ENCODE data around the gene HOXB3.
"Not testable (repeated sequence)": the region's sequence is repeated elsewhere in the genome, so short reads cannot be mapped to it uniquely, and the experiment has no call there.

HOXB3 gene

DNA sequence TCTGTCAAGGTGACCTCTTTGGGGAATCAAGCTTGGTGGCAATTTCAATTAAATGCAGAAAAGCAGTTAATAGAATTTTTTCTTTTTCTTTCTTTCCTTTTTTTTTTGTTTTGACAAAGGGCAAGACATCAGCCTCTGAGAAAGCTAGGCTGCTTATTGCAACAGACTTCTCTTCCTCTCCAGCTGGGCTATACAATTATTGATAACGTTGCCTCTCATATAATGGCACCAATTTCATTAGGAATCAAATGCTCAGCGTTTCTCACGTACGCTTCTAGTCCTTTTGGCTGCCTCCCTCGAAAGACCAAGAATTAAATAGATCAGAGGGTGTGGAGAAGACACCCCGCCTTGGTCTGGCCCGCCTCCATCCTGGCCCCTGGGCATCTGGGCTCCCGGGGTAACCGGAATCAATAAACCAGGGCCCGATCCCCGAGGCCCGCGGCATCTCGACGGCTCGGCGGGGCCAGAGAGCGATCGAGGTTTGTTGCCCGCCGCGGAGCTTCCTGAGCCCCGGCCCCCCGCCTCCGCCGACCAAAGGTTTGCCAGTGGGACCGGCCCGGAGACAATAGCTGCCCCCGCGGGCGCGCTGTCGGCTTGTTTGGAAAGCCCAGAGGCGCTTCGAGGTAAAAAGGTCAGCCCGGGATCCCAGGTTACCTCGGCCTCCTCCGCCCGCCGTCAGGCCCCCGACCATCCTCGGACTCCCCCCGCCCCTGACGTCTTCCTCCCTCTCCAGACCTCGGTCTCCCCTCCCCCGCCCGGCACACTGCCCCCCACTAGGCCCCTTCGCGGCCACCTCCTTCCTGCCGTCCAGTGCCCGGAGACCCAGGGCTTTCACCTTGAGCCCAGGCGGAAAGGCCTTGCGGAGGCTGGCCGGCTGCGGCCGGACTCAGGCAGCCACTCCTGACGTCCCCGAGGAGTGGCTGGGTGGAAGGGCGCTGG is 63.2 kb downstream of the HOXB3 start:
- no peak for DNase-seq (ENCODE audit: low read depth)

DNA sequence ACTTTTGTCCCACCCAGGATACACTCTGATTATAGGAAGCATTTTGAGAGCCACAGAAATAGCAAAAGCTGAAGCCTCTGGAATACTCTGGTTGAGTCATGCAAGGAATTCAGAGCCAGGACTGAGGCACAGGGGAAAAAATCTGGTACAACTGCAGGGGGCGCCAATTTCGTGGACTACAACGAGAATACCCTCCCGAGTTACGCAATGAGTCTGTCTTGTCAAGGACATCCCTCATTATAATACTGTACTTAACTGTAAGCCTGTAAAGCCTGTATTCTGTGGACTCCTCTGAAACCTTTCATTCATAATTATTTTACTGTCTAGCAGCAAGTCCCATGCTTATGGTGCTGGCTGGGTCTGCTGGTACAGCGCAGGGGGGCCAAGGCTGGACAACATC is 67.0 kb downstream of the HOXB3 start:
- no peak for DNase-seq (ENCODE audit: low read depth)

DNA sequence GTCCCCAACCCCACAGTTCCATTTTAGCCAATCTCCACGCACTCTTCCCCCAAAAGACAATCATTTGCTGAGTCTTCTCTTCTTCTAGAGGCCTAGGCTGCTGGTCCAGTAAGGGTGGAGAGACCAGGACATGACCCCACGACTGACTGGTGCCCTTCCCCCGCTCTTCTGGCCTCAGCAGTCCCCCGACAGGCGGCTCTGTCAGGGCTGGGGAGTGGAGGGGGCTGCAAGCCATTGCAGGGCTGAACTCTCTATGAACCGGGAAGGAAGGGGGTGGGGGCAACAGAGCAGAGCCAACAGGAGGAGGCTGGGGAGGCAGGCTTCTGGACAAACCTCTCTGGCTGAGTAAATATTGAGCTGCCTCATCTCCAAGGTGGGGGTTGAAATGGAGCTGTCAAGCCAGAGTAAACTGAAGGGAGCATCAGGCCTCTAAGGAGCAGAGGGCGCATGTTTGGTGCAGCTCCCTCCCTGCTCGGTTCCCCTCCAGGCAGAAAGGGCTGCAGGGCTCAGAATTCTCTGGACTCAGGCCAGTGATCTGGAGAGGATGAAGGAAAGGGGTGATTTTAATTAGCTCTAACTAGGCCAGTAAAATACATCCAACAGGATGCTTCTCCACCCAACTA is 67.9 kb downstream of the HOXB3 start:
- DNase-seq (ENCODE audit: low read depth): no peak

DNA sequence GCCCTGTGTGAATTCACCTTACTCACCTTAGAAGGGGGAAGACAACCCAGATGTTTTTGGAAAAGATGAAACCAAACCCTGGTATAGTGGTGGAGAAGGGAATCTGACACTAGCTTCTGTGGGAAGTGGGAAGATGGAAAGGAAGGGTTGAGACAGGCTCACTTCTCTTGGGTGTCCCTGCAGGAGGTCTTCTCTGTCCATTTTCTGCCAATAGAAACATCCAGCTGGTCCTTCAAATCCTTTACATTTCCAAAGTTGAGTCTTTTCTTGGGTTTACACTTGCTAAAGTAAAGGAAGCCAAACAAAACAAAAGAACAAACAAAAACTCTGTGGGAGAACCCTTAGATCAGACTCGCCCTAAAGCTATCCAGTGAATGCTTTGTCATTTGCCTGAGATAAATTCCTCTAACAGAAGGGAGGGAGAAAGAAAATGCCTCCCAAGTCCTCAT is 69.4 kb downstream of the HOXB3 start:
- no peak for DNase-seq (ENCODE audit: low read depth)

DNA sequence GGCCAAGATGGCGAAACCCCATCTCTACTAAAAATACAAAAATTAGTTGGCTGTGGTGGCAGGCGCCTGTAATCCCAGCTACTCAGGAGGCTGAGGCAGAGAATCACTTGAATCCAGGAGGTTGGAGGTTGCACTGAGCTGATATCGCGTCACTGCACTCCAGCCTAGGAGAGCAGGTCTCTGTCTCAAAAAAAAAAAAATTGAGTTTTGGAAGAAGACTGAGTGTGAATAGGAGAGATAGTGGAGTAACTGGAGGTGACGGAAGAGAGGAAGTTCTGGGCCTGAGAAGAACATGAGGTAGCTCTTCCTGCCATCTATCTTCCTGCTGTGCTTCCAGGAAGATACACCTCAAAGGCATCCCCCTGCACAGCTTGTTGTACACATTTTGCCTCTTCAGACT is 70.6 kb downstream of the HOXB3 start:
- no peak for DNase-seq (ENCODE audit: low read depth)

DNA sequence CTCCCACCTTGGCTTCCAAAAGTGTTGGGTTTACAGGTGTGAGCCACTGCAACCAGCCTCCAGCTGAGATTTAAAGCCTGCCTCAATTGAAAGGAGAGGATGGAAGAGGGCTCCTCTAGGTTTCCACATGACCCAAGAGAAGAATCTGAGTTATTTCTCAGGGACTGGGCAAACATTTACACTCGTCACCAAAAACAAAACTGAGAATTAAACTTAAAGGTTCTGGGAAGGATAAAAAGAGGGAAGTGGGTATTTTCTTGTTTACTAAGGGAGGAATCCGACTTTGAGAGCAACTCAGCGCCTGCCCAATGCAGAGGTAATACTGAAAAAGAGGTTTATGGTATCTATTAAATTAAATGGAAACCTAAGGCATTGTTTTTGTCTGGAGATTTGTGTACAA is 72.6 kb downstream of the HOXB3 start:
- DNase-seq (ENCODE audit: low read depth): no peak

DNA sequence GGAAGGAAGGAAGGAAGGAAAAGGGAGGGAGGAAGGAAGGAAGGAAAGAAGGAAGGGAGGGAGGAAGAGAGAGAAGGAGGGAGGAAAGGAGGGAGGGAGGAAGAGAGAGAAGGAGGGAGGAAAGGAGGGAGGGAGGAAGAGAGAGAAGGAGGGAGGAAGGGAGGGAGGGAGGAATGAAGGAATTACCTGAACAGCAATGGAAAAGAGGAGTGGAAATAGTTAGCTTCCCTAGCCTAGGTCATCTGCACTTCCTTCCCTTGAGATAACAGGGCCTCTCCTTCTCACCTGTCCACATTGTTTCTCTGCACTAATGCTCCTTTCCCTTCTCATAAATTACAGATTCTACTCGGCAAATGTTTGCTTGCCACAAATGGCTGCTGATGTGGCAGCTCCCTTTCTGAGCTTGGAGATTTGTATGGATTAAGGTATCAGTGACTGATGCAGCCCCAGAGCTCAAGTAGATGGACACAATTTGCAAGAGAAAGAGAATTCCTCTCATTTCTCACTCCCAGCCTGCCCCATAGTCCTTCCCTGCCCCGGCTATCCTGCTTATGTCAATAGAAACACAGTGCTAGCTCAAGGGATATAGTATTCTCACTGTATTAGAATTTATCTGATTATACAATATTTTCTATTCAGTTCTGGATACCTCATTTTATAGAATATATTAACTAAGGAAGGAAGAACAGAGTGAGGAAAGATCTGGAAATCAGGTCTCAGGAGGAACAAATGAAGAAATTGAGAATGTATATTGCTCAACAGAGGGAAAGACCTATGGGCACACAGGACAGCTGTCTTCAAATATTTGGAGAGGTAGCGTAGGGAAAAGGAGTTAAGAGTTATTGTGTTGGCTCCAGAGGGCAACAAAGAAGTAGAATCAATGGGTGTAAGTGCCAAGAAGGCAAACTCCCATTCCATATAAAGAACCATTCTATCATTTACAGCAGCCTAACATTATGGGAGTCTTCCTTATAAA is 73.8 kb downstream of the HOXB3 start:
- DNase-seq (ENCODE audit: low read depth): no peak

DNA sequence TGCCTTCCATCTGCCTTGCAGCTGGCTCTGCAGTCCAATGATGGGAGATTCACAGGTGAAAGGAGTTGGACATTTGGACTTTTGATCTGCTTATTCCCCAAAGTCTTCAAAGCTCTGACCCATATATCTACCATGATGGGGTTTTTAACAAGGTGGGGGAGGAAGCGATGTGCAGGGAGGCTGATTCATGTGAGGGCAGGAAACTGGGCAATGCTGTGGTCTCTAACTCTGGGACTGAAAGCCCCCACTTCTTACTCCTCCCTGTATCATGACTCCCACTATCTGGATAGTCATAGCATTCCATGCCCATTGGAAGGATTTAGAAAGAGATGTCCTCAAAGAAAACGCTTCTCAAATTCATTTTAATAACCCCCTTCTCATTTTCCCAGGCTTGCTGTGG is 75.6 kb downstream of the HOXB3 start:
- no peak for DNase-seq (ENCODE audit: low read depth)

DNA sequence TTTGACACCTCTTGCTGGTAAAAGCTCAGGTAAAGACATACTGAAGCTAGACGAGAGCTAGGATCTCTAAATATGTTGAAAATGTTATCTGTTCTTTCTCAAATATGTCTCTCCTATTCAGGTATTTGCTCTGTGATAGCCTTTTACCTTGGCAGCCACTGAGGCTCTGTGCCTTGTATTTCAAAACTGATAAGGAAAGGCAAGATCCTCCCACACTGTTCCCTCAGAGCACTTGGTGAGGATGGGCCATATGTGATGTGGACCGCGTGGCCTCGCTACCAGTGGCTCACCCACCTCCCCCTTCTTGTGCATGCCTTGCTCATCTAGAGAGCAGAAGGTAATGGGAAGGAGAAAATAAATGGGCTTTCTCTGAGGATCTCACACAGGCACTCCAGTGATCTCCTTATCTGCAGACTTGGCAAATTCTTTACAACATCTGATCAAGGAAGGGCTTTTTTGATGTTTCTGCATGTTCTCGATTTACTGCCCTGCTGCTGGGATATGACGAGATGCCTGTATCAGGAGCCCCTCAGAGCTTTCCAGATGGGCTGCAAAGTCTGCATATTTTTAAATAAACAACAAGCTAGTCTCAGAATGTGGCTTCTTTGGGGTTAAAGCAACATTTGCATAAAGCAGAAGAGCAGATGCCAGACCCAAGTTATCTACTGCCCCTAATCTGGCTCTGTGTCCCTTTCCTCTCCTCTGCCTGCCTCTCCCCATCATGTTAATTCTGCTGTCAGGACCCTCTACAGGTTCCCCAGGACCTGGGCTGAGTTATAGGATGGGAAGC is 76.2 kb downstream of the HOXB3 start:
- no peak for DNase-seq (ENCODE audit: low read depth)

DNA sequence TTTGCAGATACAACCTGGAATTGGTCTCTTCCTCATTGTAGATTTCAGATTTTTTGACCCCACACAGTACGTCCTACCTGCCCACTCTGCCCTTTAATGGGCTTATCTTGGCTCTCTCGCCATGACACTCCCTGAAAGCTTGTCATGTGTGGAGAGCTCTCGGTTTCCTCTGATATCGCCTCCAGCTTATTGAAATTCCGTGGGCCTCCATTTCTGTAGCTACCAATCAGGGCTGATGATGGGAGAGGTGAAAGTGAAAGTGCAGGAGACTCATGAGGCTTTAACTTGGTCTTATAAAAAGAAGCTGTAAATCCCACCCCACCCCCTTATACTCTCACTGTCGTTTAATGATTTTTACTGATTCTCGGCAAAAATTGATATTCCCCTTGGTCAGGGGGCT is 76.9 kb downstream of the HOXB3 start:
- no peak for DNase-seq (ENCODE audit: low read depth)

DNA sequence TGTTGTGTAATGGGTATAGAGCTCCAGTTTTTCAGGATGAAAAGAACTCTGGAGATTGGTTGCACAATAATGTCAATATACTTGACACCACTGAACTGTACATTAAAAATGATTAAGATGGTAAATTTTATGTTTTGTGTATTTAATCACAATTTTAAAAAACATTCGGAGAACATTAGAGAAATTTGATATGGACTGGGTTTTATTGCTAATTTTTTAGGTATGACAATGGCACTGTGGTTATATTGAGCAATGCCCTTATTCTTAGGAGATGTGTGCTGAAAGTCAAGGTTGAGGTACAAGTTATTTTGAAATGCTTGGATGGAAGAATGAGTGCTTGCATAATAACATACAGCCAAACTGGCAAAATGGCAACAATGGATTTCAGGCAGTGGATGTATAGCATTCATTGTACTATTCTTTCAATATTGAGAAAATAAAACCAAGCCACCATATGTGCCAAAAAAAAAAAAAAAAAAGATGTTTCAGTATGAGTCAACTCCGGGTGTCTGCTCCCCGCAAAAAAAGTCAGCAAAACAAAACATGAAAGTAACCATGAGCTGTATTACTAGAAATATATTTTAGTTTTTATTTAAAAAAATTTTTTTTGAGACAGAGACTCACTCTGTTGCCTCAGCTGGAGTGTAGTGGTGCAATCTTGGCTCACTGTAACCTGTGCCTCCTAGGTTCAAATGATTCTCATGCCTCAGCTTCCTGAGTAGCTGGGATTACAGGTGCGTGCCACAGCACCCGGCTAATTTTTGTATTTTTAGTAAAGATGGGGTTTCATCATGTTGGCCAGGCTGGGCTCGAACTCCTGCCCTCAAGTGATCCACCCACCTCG is 79.1 kb downstream of the HOXB3 start:
- no peak for DNase-seq (ENCODE audit: low read depth)

DNA sequence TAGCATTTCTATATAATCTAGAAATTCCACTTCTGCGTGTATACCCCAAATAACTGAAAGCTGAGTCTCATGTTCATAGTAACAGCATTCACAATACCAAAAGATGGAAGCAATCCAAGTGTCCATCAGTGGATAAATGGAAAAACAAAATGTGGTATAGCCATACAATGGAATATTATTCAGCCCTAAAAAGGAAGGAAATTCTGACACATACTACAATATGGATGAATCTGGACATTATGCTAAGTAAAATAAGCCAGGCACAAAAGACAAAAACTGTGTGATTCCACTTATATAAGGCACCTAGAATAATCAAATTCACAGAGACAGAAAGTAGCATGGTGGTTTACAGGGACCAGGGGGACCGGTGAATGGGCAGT is 79.7 kb downstream of the HOXB3 start:
- no peak for DNase-seq (ENCODE audit: low read depth)

DNA sequence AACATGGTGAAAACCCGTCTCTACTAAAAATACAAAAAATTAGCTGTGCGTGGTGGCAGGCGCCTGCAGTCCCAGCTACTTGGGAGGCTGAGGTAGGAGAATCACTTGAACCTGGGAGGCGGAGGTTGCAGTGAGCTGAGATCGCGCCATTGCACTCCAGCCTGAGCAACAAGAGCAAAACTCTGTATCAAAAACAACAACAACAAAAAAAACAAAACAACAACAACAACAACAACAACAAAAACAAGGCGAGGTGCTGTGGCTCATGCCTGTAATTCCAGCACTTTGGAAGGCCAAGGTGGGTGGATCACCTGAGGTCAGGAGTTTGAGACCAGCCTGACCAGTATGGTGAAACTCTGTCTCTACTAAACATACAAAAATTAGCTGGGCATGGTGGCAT is 80.3 kb downstream of the HOXB3 start:
- not testable (repeated sequence) for DNase-seq (ENCODE audit: low read depth)

DNA sequence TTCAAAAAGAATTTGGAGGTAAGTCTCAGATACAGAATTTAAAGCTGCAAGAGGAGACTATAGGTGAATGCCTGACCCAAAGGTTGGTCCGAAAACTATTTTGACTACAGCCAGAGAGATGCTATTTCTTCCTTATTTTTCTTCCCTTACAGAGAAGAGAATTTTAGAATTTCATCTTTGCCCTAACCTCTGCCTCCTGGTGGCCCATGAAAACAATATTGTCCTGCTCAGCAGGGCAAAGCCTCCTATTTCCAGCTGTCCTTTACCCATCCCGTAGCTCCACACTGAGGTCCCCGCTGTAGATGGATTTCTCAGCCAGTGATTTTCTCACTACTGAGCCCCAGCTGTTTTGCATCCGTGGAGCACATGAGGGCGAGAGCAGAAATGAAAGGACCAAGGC is 83.8 kb downstream of the HOXB3 start:
- no peak for DNase-seq (ENCODE audit: low read depth)

DNA sequence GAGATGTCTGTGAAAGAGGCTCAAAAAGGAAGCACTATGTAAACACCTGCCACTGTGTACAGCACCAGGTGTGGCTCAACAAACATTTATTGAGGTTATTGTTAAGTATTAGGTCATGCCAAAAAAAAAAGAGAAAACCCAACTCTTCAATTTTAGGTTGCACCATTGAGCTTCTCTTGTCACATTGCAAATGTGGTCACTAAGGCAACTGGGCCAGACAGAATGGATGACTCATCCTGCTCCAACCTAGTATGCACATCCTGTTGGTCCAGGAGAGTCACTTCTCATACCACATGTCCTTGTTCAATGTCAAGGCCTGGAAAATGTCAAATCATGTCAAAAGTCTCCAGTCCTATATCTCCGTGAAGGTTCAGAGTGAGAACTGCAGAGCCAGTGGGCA is 84.3 kb downstream of the HOXB3 start:
- no peak for DNase-seq (ENCODE audit: low read depth)

DNA sequence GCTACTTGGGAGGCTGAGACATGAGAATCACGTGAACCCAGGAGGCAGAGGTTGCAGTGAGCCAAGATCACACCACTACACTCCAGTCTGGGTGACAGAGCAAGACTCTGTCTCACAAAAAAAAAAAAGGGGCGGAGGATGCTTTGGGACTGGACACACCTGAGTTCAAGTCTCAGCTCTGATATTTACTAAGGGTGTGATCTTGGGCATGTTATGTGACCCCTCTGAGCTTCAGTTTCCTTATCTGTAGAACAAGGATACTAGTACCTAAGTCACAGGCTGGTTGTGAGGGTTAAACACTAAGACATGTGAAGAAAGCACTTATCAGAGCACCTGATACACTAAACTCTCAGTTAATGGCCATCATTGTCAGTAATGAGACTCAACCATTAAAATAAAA is 85.1 kb downstream of the HOXB3 start:
- DNase-seq (ENCODE audit: low read depth): no peak

DNA sequence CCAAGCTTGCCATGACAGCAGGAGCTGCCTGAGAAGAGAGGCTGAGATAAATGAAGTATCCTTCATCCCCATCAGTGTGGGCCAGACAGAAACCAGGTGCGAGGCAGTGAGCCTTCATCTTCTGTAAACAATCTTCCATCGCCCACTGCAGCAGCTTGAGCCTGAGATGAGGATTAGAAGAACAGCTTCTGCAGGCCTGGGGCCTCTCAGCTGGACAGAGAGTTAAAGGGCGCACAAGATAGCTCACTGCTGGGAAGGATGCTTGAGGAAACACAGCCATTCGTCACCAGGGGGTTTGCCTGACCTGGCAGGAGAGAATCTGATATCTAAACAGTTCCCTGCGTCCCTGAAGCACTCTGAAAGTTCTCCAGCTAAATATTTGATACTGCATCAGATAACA is 86.3 kb downstream of the HOXB3 start:
- DNase-seq (ENCODE audit: low read depth): no peak

DNA sequence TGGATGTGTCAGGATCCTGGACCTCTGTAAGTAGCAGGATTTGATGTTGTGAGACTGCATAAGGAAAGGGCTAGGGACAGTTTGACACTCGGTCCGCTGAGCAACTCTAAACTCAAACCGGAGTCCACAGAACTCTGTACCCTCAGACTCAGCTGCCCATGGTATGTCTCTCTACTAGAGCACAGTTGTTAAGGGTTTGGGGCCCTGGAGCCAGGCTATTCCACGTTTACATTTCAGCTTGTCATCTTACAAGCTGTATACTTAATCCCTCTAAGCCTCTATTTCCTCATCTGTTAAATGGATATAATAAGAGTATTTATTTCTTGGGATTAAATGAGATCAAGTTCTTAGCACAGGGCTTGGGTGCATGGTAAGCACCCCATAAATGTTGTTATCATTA is 87.1 kb downstream of the HOXB3 start:
- DNase-seq (ENCODE audit: low read depth): no peak

DNA sequence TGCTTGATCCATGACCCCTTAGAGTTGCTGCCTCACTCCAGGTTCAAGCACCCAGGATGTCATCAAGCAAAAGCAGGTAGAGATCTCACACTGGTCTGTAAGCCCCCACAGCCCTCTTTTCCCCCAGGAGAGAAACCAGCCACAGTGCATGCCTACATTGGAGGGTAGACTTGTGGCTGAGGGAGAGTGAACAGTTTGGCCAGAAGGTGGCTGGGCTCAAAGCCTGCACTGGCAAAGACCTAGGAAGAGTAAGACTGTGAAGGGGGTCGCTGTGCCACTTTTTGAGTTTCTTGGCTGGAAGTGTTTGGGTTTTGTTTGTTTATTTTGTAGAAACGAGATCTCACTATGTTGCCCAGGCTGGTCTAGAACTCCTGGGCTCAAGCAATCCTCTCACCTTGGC is 87.7 kb downstream of the HOXB3 start:
- no peak for DNase-seq (ENCODE audit: low read depth)

Measured in stimulated activated CD8-positive, alpha-beta memory T cell treated with anti-CD3 and anti-CD28 coated beads, Interleukin-7, amount 100 ng/mL, for 24 hours (primary cell).